MG63 (cell line): ENCODE measurements around the gene NRXN2. TPM values are rescaled to one million over a fixed set of nuclear protein-coding genes. Genes with fewer than 3 reads are reported as not detected.

Source experiments
- DNase-seq: peaks from one replicate; pipeline ENCODE4 v3.0.0-alpha.2; 2020
- H3K27me3 ChIP-seq: fragments of 250-450 bp; sonication (Bioruptor Pico); 2 replicates; pipeline ENCODE4 v1.5.1; 2020; ENCODE audit warnings: mild to moderate bottlenecking, moderate library complexity
- H3K36me3 ChIP-seq: fragments of 250-450 bp; sonication (Bioruptor Pico); 2 replicates; pipeline ENCODE4 v1.5.1; 2020; ENCODE audit warnings: mild to moderate bottlenecking, moderate library complexity
- H3K4me3 ChIP-seq: fragments of 250-450 bp; sonication (Bioruptor Pico); 2 replicates; pipeline ENCODE4 v1.5.1; 2020; ENCODE audit warnings: mild to moderate bottlenecking, moderate library complexity
- H3K9me3 ChIP-seq: fragments of 250-450 bp; sonication (Bioruptor Pico); 2 replicates; pipeline ENCODE4 v1.5.1; 2020; ENCODE audit warnings: mild to moderate bottlenecking, moderate library complexity
- total RNA-seq: library from RNA; depleted of rRNA; stranded (reverse); fragments of >200 nt; shearing (Covaris generic); gene quantifications from 2 replicates; pipeline ENCODE4 v1.2.3, GENCODE V29; 2014; ENCODE audit warnings: low replicate concordance

Gene NRXN2
- total RNA-seq, 1 experiment from 2014 or later = 4.2 TPM

GRCh38 chr11:64734811-64735724, 12.1 kb upstream of the NRXN2 start:
- DNase-seq = no peak
- H3K4me3 ChIP-seq = no peak overlapping the region
- no peaks in the 10 kb centered on the region for H3K9me3 ChIP-seq
- H3K27me3 ChIP-seq = no peaks in the 10 kb centered on the region; the same call in 1 of the 2 replicates
- H3K36me3 ChIP-seq = no peaks in the 10 kb centered on the region

DNA sequence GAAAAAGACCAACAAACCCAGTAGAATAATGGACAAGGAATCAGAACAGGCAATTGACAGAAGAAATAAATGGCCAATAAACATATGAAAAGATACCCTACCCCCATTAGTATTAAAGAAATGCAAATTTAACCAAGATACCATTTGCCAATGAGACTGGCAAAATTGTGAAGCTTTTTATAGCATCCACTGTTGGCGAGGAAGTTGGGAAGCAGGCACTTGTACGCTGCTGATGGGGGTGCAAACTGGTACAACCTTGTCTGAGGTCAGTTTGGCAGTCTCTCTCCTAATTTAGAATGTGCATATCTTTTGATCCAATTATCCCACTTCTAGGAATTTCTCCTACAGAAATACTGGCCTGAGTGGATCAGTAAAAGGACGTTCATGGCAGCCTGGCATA, 8.6 kb upstream of the NRXN2 start:
- no peak for DNase-seq
- H3K9me3 ChIP-seq = no peaks in the 10 kb centered on the region
- H3K4me3 ChIP-seq = no peak overlapping the region
- no peaks in the 10 kb centered on the region for H3K36me3 ChIP-seq
- no peaks in the 10 kb centered on the region for H3K27me3 ChIP-seq

GRCh38 chr11:64729851-64730382, 6.9 kb upstream of the NRXN2 start:
- Histone ChIP-seq H3K36me3 (no peaks in the 10 kb centered on the region), H3K27me3 (no peaks in the 10 kb centered on the region), H3K9me3 (no peaks in the 10 kb centered on the region), H3K4me3 (no peak overlapping the region)
- DNase-seq = no peak

GRCh38 chr11:64728757-64729365, 5.9 kb upstream of the NRXN2 start:
- H3K4me3 ChIP-seq = no peak overlapping the region
- H3K9me3 ChIP-seq = no peaks in the 10 kb centered on the region
- no peak for DNase-seq
- H3K27me3 ChIP-seq = no peaks in the 10 kb centered on the region
- no peaks in the 10 kb centered on the region for H3K36me3 ChIP-seq

GRCh38 chr11:64726867-64727530, 4.0 kb upstream of the NRXN2 start:
- peaks cover 3% of the 10 kb centered on the region for H3K27me3 ChIP-seq
- DNase-seq = no peak
- no peak overlapping the region for H3K4me3 ChIP-seq
- no peaks in the 10 kb centered on the region for H3K9me3 ChIP-seq
- no peaks in the 10 kb centered on the region for H3K36me3 ChIP-seq

GRCh38 chr11:64726211-64726641, 3.2 kb upstream of the NRXN2 start:
- H3K36me3 ChIP-seq = no peaks in the 10 kb centered on the region
- no peak overlapping the region for H3K4me3 ChIP-seq
- peaks cover 8% of the 10 kb centered on the region for H3K27me3 ChIP-seq
- H3K9me3 ChIP-seq = no peaks in the 10 kb centered on the region
- no peak for DNase-seq

DNA sequence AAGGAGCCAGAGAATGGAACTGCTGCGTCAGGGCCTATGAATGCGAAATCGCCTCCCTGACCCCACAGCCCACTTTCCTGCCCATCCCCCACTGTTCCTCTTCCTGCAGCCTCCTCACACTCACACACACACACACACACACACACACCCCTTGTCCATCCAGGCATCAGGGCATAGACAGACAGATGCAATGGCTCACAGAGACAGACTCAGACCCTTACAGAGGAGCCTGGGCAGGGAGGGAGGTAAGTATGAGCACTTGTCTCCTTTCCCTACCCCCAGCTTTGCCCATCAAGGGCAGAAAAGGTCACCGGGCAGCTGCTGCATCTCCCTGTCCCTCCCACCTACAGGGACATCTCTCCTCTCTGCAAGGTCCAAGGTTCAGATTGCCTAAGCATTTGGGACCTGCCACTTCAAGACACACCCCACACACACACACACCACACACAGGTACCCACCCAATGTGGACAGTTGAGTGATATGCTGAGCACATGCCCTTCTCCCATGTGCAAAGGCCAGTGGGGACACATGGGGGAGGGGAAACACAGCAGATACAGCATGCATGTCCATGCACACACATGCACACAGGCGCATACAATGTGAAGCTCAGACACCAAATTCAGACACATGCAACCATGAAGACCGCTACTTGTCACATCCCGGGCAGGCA, 2.0 kb upstream of the NRXN2 start:
- no peak overlapping the region for H3K4me3 ChIP-seq
- peaks cover 8% of the 10 kb centered on the region for H3K27me3 ChIP-seq
- DNase-seq = no peak
- no peaks in the 10 kb centered on the region for H3K36me3 ChIP-seq
- H3K9me3 ChIP-seq = no peaks in the 10 kb centered on the region

DNA sequence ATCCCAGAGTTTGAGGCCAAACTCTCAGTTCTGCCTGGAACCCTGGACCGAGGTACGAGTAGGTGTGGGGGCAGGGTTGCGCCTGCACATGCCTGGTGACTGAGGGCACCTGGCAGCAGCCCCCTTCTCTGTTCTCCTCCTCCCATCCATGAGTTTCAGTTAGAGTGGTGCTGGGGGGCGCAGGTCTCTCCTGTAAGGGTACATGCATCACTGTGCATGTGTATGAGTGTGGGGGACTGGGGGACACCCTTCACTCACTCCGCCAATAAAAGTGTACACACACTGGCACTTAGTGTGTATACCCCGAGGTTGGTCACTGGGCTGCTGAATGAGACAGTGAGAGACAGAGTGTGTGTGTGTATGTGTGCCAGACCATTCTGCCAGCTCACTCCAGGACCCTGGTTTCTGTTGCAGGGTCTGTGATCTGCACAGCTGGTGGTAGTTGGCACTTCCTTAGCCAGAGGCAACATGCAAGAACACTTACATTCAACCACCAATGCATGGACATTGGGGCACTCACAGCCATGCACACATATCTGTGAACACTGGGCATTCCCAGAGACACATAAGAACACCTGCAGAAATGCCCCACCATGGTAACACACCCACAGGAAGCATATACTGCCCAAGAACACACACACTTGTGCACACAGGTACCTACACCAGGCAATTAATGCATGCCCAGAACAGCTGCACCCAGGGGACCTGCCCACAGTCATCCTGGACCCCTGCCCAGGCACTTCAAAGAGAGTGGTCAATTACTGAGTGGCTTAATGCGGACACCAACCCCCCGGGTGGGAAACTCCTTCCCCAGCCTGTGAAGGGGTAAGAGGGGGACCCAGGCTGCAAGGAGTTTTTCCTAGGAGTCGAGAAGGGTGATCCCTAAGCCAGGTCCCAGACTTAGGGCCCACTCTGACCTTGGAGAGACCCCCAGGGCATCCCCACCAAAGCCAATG, 1.2 kb upstream of the NRXN2 start:
- H3K4me3 ChIP-seq = no peak overlapping the region
- no peaks in the 10 kb centered on the region for H3K36me3 ChIP-seq
- peaks cover 8% of the 10 kb centered on the region for H3K27me3 ChIP-seq
- no peak for DNase-seq
- H3K9me3 ChIP-seq = no peaks in the 10 kb centered on the region

DNA sequence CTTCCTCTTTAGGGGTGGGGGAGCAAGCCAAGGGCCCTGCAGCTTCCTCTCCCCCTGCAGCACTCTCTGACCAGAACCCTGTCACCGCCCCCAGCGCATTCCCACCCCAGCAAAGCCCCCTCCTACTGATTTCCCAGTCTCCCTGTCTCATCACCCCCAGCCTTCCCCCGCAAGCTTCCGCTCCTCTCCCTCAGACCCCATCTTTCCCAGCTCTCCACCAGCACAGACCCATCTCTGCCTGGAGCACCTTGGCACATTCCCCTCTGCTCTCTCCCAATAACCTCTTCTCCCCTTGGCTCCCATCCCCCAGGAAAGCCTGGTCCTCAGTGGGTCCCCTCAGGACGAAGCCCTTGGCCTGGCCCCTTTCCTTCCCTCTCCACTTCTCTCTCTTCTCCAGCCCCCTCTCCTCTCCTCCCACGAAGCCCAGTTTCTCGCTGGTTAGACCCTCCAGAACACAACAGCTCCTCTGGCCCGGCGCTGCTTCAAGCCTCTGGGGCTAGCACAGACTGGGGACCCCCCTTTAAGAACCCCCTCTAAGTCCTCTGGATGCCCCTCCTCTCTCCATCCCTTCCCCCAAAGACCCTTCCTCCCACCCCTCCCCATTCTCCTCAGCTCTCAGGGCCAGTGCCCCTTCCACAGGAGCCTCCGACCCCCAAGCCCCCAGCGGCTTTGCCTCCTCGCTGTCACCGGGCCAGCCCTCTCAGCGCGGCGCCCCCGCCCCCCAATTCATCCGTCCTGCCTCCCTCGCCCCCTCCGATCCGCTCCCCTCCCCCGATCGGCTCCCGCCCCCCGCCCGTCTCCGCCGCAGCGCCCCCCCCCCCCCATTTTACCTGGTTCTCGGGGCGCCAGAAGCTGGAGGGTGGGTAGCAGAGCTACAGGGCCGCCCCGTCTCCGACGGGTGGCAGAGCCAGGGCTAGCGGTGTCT, 594 bp downstream of the NRXN2 start:
- peaks cover 8% of the 10 kb centered on the region for H3K27me3 ChIP-seq
- H3K36me3 ChIP-seq = no peaks in the 10 kb centered on the region
- H3K9me3 ChIP-seq = no peaks in the 10 kb centered on the region
- H3K4me3 ChIP-seq = no peak overlapping the region
- no peak for DNase-seq

DNA sequence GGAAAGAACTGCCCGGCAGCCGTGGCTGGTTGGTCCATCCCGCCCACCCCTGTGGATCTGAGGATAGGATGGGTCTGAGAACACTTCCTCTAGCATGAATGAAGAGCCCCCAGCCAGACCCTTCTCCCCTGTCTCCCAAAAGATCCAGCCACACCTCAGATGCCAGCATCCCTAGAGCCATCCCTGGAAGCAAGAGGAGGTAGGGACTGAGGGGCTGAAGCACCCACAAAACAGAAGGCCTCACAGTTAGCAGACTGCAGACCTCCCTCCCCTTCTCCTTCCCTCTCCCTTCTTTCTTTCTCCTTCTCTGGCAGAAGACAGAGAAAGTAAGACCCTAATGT, 1.7 kb downstream of the NRXN2 start:
- DNase-seq = no peak

DNA sequence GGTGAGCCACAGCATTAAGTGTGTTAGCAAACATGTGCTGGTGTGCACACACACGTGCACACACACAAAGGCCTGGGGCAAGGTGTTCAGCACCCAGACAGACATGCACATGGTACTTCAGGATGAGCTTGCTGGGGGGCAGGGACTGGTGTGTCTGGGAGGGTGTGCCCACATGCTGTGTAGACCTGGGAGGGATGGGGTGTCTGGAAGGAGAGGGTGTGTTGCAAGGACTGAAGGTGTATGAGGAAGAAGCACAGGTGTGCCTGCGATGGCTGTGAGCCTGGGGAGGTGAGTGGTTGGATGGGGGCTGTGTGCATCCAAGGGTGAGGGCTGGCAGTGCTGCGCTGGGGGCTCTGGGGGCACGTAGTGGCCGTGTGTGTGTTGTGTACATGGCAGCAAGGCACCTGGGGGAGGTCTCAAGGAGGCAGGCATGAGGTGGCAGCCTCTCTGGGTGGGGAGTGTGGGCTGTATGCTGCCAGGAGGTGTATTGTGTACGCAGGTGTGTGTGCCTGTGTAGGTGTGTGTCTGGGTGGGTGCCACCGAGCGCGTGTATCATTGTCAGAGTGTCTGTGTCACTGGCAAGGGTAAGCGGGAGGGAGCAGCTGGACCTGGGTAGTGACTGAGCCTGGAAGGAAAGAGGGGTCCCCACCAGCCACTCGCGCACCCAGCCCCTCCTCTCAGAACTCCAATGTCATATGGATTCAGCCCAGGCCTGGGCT, 2.2 kb downstream of the NRXN2 start:
- H3K9me3 ChIP-seq = no peaks in the 10 kb centered on the region
- H3K4me3 ChIP-seq = no peak overlapping the region
- no peaks in the 10 kb centered on the region for H3K36me3 ChIP-seq
- H3K27me3 ChIP-seq = peaks cover 8% of the 10 kb centered on the region
- no peak for DNase-seq

More for the DNA sequence above, 1.7 kb downstream of the NRXN2 start:
- no peaks in the 10 kb centered on the region for H3K9me3 ChIP-seq
- H3K27me3 ChIP-seq = peaks cover 8% of the 10 kb centered on the region
- H3K4me3 ChIP-seq = no peak overlapping the region
- H3K36me3 ChIP-seq = no peaks in the 10 kb centered on the region

DNA sequence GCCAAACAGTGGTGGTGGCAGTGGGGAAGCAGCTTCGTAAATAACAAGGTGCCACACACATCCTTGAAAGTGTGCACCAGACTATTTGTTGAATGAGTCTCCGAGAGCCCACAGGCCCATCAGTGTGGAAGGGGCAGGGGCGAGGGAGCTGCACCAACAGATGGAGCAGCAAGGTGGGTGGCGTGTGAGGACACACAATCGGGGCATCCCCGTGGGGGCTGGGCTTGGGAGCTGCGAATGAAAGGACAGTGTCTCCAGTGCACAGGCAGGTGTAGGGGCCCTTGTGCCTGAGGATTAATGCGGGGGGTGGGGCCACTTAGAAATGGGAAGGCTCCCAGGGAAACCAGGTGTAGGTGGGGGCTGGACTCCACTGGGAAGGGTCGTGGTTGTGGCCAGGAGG, 2.8 kb downstream of the NRXN2 start:
- no peak for DNase-seq
- H3K4me3 ChIP-seq = no peak overlapping the region
- H3K36me3 ChIP-seq = no peaks in the 10 kb centered on the region
- peaks cover 8% of the 10 kb centered on the region for H3K27me3 ChIP-seq
- no peaks in the 10 kb centered on the region for H3K9me3 ChIP-seq

DNA sequence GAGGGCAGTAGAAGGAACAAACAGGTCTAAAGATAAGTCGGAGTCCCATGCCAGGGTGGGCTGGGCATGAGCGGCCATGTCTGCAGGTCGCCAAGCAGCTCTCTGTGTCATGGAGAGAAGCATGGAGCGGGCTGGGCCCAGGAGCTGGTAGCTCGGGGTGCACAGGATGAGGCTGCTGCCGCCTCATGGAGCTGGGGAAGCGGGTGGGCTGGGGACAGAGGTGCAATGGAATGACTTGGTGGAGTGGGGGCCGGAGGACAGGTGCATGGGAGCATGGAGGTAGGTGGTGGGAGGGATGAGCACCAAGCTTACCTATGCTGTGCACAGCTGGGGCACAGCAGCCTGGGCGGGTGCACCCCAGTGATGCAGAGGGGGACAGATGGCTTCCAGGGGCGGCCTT, 3.6 kb downstream of the NRXN2 start:
- Histone ChIP-seq H3K9me3 (no peaks in the 10 kb centered on the region), H3K36me3 (no peaks in the 10 kb centered on the region), H3K27me3 (peaks cover 13% of the 10 kb centered on the region), H3K4me3 (no peak overlapping the region)
- DNase-seq = no peak

- no peaks in the 10 kb centered on the region for H3K36me3 ChIP-seq
- H3K27me3 ChIP-seq = peaks cover 19% of the 10 kb centered on the region
- H3K4me3 ChIP-seq = no peak overlapping the region
- DNase-seq = no peak
- H3K9me3 ChIP-seq = no peaks in the 10 kb centered on the region
Measured at GRCh38 chr11:64718780-64719124, 4.2 kb downstream of the NRXN2 start.
